ENCODE measurements around the gene GRAP.
"Not testable (repeated sequence)": the region's sequence is repeated elsewhere in the genome, so short reads cannot be mapped to it uniquely, and the experiment has no call there.

DNA sequence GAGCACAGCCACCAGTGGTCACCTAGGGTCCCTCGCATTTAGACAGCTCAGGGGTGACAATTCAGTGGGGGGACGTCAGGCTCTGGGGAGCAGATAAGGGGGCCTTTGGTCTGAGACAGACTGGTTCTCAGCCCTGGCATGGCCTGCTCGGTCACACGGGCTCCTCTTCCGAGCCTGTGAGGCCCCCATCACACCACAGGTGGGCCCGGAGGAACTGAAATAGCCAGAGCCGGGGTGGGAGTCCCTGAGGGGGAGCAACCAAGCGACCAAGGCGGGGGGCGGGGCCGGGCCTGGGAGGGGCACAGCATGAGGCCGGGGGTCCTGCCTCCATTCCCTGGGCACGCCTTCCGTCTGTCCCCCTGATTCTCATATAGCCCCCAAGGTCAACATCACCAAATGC, 4.4 kb downstream of the GRAP start:
- TF ChIP-seq, protein P1, sequence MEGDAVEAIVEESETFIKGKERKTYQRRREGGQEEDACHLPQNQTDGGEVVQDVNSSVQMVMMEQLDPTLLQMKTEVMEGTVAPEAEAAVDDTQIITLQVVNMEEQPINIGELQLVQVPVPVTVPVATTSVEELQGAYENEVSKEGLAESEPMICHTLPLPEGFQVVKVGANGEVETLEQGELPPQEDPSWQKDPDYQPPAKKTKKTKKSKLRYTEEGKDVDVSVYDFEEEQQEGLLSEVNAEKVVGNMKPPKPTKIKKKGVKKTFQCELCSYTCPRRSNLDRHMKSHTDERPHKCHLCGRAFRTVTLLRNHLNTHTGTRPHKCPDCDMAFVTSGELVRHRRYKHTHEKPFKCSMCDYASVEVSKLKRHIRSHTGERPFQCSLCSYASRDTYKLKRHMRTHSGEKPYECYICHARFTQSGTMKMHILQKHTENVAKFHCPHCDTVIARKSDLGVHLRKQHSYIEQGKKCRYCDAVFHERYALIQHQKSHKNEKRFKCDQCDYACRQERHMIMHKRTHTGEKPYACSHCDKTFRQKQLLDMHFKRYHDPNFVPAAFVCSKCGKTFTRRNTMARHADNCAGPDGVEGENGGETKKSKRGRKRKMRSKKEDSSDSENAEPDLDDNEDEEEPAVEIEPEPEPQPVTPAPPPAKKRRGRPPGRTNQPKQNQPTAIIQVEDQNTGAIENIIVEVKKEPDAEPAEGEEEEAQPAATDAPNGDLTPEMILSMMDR (IDR thresholded peaks at IDR 0.05): not testable (repeated sequence)
- not testable (repeated sequence) for TF ChIP-seq POLR2AphosphoS5 (IDR thresholded peaks at IDR 0.05; ENCODE audit: low read depth, low read length); SIN3A (IDR thresholded peaks at IDR 0.05; ENCODE audit: borderline replicate concordance, insufficient read depth, low read depth, low read length); TCF7L2 (IDR thresholded peaks at IDR 0.05; ENCODE audit: low read depth, low read length)
- TF ChIP-seq, protein P2, sequence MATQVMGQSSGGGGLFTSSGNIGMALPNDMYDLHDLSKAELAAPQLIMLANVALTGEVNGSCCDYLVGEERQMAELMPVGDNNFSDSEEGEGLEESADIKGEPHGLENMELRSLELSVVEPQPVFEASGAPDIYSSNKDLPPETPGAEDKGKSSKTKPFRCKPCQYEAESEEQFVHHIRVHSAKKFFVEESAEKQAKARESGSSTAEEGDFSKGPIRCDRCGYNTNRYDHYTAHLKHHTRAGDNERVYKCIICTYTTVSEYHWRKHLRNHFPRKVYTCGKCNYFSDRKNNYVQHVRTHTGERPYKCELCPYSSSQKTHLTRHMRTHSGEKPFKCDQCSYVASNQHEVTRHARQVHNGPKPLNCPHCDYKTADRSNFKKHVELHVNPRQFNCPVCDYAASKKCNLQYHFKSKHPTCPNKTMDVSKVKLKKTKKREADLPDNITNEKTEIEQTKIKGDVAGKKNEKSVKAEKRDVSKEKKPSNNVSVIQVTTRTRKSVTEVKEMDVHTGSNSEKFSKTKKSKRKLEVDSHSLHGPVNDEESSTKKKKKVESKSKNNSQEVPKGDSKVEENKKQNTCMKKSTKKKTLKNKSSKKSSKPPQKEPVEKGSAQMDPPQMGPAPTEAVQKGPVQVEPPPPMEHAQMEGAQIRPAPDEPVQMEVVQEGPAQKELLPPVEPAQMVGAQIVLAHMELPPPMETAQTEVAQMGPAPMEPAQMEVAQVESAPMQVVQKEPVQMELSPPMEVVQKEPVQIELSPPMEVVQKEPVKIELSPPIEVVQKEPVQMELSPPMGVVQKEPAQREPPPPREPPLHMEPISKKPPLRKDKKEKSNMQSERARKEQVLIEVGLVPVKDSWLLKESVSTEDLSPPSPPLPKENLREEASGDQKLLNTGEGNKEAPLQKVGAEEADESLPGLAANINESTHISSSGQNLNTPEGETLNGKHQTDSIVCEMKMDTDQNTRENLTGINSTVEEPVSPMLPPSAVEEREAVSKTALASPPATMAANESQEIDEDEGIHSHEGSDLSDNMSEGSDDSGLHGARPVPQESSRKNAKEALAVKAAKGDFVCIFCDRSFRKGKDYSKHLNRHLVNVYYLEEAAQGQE (IDR thresholded peaks at IDR 0.05; ENCODE audit: insufficient read depth in 1 of 2, low read depth in 2 of 2, low read length in 1 of 2): not testable (repeated sequence)

Measured in Panc1 (cell line).